Measurements from ENCODE around the gene FBN3.

GRCh38 chr19:8146877-8147581 lies 2.4 kb downstream of the FBN3 start:
- no peak for TF ChIP-seq POLR2AphosphoS5 (IDR thresholded peaks at IDR 0.05; ENCODE audit: low read depth, low read length)
- TF ChIP-seq POLR2A (IDR thresholded peaks at IDR 0.05; ENCODE audit: low read depth, low read length): no peak
- TF ChIP-seq PAX5 (IDR thresholded peaks at IDR 0.05; ENCODE audit: insufficient read depth, low read length, severe bottlenecking): no peak

All from GM12891 (cell line).